MCF 10A (cell line): Measurements from ENCODE around the gene ABCC1. TPM values are rescaled to one million over a fixed set of nuclear protein-coding genes. Genes with fewer than 3 reads are reported as not detected.

ENCODE experiments used
- BruUV-seq: library from RNA; stranded (reverse); fragments of 400-500 nt; replicated peaks from 2 replicates; lab custom pipeline; 2021; lab: Mats Ljungman, UMichigan
- CTCF ChIA-PET: fragments of 300-600 bp; sonication (Branson Sonifier 250); formaldehyde crosslinking; extraction: SDS; loops from one replicate; lab custom pipeline; 2021; ENCODE audit warnings: antibody characterized with exemption, inconsistent platforms; lab: Yijun Ruan, JAX
- POLR2A ChIA-PET: fragments of 300-600, 350-650 bp; sonication (Branson Sonifier 250); formaldehyde crosslinking; extraction: SDS; loops from one replicate; lab custom pipeline; 2020; ENCODE audit warnings: antibody characterized with exemption, inconsistent platforms; lab: Yijun Ruan, JAX
- DNase-seq: peaks from one replicate; pipeline ENCODE4 v3.0.0-alpha.2; 2018; ENCODE audit not compliant: unreplicated experiment
- H3K27ac Mint-ChIP-seq: one replicate; pipeline ENCODE4 v1.8.0; 2022; ENCODE audit warnings: mild to moderate bottlenecking, low read depth, mixed read lengths; ENCODE audit not compliant: unreplicated experiment
- H3K27me3 Mint-ChIP-seq: one replicate; pipeline ENCODE4 v1.8.0; 2022; ENCODE audit warnings: mixed read lengths; ENCODE audit not compliant: insufficient read depth, unreplicated experiment
- H3K36me3 Mint-ChIP-seq: one replicate; pipeline ENCODE4 v1.8.0; 2022; ENCODE audit warnings: mild to moderate bottlenecking, moderate library complexity, mixed read lengths; ENCODE audit not compliant: insufficient read depth, unreplicated experiment
- H3K4me1 Mint-ChIP-seq: one replicate; pipeline ENCODE4 v1.8.0; 2022; ENCODE audit warnings: mixed read lengths; ENCODE audit not compliant: insufficient read depth, unreplicated experiment
- H3K4me3 Mint-ChIP-seq: one replicate; pipeline ENCODE4 v1.8.0; 2022; ENCODE audit warnings: mild to moderate bottlenecking, moderate library complexity, mixed read lengths; ENCODE audit not compliant: unreplicated experiment
- H3K9me3 Mint-ChIP-seq: one replicate; pipeline ENCODE4 v1.8.0; 2022; ENCODE audit warnings: mixed read lengths; ENCODE audit not compliant: unreplicated experiment
- intact Hi-C: fragments of 100-400 bp; cut with micrococcal nuclease; formaldehyde crosslinking; loops from 2 replicates; pipeline ENCODE4 v1.14.1; 2022
- total RNA-seq: library from RNA; stranded (reverse); gene quantifications from 2 replicates; pipeline ENCODE4 v1.2.3, GENCODE V29; 2022
- TF ChIP-seq, protein P1 (sequence below): fragments of 200-600 bp; IDR thresholded peaks from one replicate; pipeline ENCODE4 v1.8.0; 2022; ENCODE audit warnings: antibody characterized with exemption, mild to moderate bottlenecking; ENCODE audit not compliant: unreplicated experiment

ABCC1 gene
- total RNA-seq, 1 experiment from 2014 or later, result 72.5 TPM

DNA sequence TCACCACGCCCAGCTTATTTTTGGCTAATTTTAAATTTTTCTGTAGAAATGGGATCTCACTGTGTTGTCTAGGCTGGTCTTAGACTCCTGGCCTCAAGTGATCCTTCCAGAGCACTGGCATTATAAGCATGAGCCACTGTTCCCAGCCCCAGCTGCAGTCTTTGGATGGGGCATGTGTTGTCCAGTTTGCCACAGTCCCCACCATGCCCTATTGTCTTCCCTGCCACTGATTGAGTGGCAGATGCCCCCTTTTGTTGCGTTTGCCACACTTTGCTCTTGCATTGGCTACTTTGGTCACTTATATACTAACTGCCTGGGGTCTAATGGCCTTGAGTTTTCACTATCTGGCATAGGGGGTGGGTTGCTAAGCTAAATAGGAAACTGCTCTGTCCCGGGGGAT lies 60.8 kb downstream of the ABCC1 start:
- H3K9me3 Mint-ChIP-seq, result no peaks in the 10 kb centered on the region
- peaks cover 33% of the 10 kb centered on the region for H3K36me3 Mint-ChIP-seq
- intact Hi-C loops, result no loop called here
- TF ChIP-seq, protein P1, sequence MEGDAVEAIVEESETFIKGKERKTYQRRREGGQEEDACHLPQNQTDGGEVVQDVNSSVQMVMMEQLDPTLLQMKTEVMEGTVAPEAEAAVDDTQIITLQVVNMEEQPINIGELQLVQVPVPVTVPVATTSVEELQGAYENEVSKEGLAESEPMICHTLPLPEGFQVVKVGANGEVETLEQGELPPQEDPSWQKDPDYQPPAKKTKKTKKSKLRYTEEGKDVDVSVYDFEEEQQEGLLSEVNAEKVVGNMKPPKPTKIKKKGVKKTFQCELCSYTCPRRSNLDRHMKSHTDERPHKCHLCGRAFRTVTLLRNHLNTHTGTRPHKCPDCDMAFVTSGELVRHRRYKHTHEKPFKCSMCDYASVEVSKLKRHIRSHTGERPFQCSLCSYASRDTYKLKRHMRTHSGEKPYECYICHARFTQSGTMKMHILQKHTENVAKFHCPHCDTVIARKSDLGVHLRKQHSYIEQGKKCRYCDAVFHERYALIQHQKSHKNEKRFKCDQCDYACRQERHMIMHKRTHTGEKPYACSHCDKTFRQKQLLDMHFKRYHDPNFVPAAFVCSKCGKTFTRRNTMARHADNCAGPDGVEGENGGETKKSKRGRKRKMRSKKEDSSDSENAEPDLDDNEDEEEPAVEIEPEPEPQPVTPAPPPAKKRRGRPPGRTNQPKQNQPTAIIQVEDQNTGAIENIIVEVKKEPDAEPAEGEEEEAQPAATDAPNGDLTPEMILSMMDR, result no peak
- H3K4me3 Mint-ChIP-seq, result no peak overlapping the region
- H3K4me1 Mint-ChIP-seq, result no peaks in the 10 kb centered on the region
- no TSS peak for BruUV-seq
- ChIA-PET POLR2A (interaction anchor here (0.7 to 1.5 kb wide), 2 partner anchors 12 to 66 kb away, joined by 4 read pairs; no protein-coding TSS in a partner anchor), CTCF (no interaction called here)
- peak overlapping the region; percentile 69 for H3K27ac Mint-ChIP-seq
- DNase-seq, result no peak
- H3K27me3 Mint-ChIP-seq, result no peaks in the 10 kb centered on the region

DNA sequence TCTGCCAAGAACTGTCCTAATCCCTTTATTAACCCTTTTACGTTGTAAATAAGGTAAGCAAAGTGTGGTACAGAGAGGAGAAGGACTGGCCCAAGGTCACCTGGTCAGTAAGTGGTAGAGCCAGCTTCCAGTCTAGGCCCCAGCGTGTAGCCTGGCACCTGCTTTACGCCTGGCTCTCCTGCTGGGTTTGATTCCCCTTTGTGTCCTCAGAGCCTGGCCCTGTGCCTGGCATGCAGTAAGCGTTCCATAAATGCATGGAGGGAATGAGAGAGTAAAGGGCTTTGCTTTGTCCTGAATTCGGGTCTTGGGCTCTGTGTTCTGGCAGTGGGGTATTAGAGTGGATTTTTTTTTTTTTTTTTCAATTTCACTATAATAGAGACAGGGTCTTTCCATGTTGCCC lies 62.7 kb downstream of the ABCC1 start:
- no TSS peak for BruUV-seq
- POLR2A ChIA-PET, result no interaction called here
- no peak overlapping the region for H3K27ac Mint-ChIP-seq

DNA sequence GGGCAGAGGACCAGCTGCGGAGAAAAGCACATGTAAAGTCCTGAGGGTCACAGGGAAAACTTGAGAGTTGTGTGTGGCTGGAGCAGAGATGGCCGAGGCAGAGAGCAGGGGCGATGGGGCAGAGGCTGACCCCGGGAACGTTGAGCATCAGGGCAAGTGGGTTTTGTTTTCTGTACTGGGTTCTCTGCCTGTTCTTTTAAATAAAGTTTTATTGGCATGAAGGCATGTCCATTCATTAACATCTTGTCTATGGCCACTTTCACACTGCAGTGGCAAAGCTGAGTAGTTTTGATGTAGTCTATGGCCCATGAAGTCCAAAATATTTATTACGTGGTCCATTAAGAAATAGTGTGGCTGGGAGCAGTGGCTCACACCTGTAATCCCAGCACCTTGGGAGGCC lies 64.4 kb downstream of the ABCC1 start:
- Mint-ChIP-seq H3K4me3 (no peak overlapping the region), H3K9me3 (no peaks in the 10 kb centered on the region), H3K27me3 (no peaks in the 10 kb centered on the region), H3K36me3 (peaks cover 40% of the 10 kb centered on the region), H3K27ac (no peak overlapping the region), H3K4me1 (peaks cover 6% of the 10 kb centered on the region)
- ChIA-PET CTCF (no interaction called here), POLR2A (interaction anchor here (0.6 to 0.7 kb wide), 2 partner anchors 8 to 114 kb away, joined by 3 to 5 read pairs; no protein-coding TSS in a partner anchor)
- no TSS peak for BruUV-seq
- DNase-seq, result no peak
- TF ChIP-seq, protein P1, result no peak
- intact Hi-C loops, result no loop called here

More for the DNA sequence above, 62.7 kb downstream of the ABCC1 start:
- Mint-ChIP-seq H3K4me1 (no peaks in the 10 kb centered on the region), H3K27me3 (no peaks in the 10 kb centered on the region), H3K9me3 (no peaks in the 10 kb centered on the region), H3K4me3 (no peak overlapping the region), H3K36me3 (peaks cover 39% of the 10 kb centered on the region)
- CTCF ChIA-PET, result no interaction called here
- DNase-seq, result no peak
- intact Hi-C loops, result no loop called here
- TF ChIP-seq, protein P1, result no peak

DNA sequence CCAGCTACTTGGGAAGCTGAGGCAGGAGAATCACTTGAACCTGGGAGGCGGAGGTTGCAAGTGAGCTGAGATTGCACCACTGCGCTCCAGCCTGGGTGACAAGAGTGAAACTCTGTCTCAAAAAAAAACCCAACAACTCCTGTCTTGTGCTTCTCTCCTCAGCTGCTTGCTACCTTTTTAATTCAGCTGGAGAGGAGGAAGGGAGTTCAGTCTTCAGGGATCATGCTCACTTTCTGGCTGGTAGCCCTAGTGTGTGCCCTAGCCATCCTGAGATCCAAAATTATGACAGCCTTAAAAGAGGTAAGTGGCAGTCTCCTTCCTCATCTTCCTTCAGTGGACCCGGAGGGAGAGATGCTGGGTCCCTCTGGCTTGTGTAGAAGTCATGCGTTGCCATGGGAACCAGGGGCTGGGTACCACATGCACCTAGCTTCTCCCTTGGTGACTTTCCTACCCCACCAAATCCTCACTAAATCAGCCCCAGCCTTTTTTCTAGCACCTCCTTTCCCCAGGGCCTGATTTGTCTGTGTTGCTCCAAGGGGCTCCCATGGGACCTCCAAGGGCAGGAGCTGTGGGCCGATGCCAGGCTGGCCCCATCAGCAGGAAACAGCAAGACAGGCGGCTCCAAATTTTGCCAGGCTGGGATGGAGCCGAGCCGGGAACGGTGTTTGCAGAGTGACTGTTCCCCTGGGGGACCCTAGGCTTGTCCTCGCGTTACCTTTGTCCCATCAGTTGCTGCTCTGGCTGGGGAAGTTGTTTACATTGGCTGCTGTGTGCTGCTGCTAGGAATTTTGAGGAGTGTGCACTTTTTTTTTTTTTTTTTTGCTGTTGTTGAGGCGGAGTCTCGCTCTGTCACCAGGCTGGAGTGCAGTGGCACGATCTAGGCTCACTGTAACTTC lies 65.2 kb downstream of the ABCC1 start:
- DNase-seq, result no peak
- ChIA-PET POLR2A (interaction anchor here (0.6 to 0.8 kb wide), 2 partner anchors 64 to 115 kb away, joined by 3 read pairs; no protein-coding TSS in a partner anchor), CTCF (interaction anchor here (0.7 kb wide), 1 partner anchor 173 kb away, joined by 3 read pairs; no protein-coding TSS in a partner anchor)
- TF ChIP-seq, protein P1, result no peak
- Mint-ChIP-seq H3K4me3 (no peak overlapping the region), H3K27me3 (no peaks in the 10 kb centered on the region), H3K4me1 (peaks cover 9% of the 10 kb centered on the region), H3K27ac (peak overlapping the region; percentile 22), H3K36me3 (peaks cover 40% of the 10 kb centered on the region), H3K9me3 (no peaks in the 10 kb centered on the region)
- BruUV-seq, result no TSS peak
- intact Hi-C loops, result no loop called here
